ENCODE measurements around the gene MGAT4A.

The MGAT4A gene

GRCh38 chr2:98773169-98773568 lies 42.2 kb upstream of the MGAT4A start:
- ATAC-seq = no peak
- TF ChIP-seq ISL1 (CRISPR knock-in tag; IDR thresholded peaks at IDR 0.05) (no peak), CREB5 (CRISPR knock-in tag; IDR thresholded peaks at IDR 0.05; ENCODE audit: low read depth) (no peak), OSR1 (CRISPR knock-in tag; IDR thresholded peaks at IDR 0.05) (no peak), TOX (CRISPR knock-in tag; IDR thresholded peaks at IDR 0.05; ENCODE audit: borderline replicate concordance) (no peak), SNAI2 (CRISPR knock-in tag; IDR thresholded peaks at IDR 0.05) (no peak), ARNTL (CRISPR knock-in tag; IDR thresholded peaks at IDR 0.05; ENCODE audit: borderline replicate concordance, low read depth) (no peak), PATZ1 (CRISPR knock-in tag; IDR thresholded peaks at IDR 0.05; ENCODE audit: borderline replicate concordance) (no peak), BACH2 (CRISPR knock-in tag; IDR thresholded peaks at IDR 0.05; ENCODE audit: borderline replicate concordance) (no peak), CSRNP3 (CRISPR knock-in tag; IDR thresholded peaks at IDR 0.05) (no peak), TSHZ2 (CRISPR knock-in tag; IDR thresholded peaks at IDR 0.05) (no peak), ZNF565 (CRISPR knock-in tag; conservative IDR thresholded peaks at IDR 0.05; ENCODE audit: low read depth) (no peak)

- ATAC-seq = no peak
- no peak for TF ChIP-seq PATZ1 (CRISPR knock-in tag; IDR thresholded peaks at IDR 0.05; ENCODE audit: borderline replicate concordance)
Measured at GRCh38 chr2:98772536-98772935, 41.6 kb upstream of the MGAT4A start.

- TF ChIP-seq ZNF8 (CRISPR knock-in tag; IDR thresholded peaks at IDR 0.05) = no peak
- ATAC-seq = no peak
Measured at GRCh38 chr2:98771721-98772524, 41.0 kb upstream of the MGAT4A start.

GRCh38 chr2:98771264-98771663 lies 40.3 kb upstream of the MGAT4A start:
- TF ChIP-seq ZFP30 (CRISPR knock-in tag; IDR thresholded peaks at IDR 0.05) = no peak
- no peak for TF ChIP-seq TOX (CRISPR knock-in tag; IDR thresholded peaks at IDR 0.05; ENCODE audit: borderline replicate concordance)
- no peak for TF ChIP-seq ESRRG (CRISPR knock-in tag; IDR thresholded peaks at IDR 0.05)
- TF ChIP-seq GLIS3 (CRISPR knock-in tag; IDR thresholded peaks at IDR 0.05) = no peak
- no peak for ATAC-seq

- ATAC-seq = no peak
- TF ChIP-seq ZFP30 (CRISPR knock-in tag; IDR thresholded peaks at IDR 0.05) (no peak), TSHZ2 (CRISPR knock-in tag; IDR thresholded peaks at IDR 0.05) (no peak), OSR1 (CRISPR knock-in tag; IDR thresholded peaks at IDR 0.05) (no peak), RARB (CRISPR knock-in tag; IDR thresholded peaks at IDR 0.05) (no peak), CREB5 (CRISPR knock-in tag; IDR thresholded peaks at IDR 0.05; ENCODE audit: low read depth) (no peak), ARNTL (CRISPR knock-in tag; IDR thresholded peaks at IDR 0.05; ENCODE audit: borderline replicate concordance, low read depth) (no peak), TCF4 (CRISPR knock-in tag; IDR thresholded peaks at IDR 0.05; ENCODE audit: borderline replicate concordance) (no peak), SNAI2 (CRISPR knock-in tag; IDR thresholded peaks at IDR 0.05) (no peak), ISL1 (CRISPR knock-in tag; IDR thresholded peaks at IDR 0.05) (no peak)
Measured at GRCh38 chr2:98769784-98770183, 38.9 kb upstream of the MGAT4A start.
